Measurements from ENCODE around the gene RIN3.

- no peak for TF ChIP-seq EZH2 (IDR thresholded peaks at IDR 0.05; ENCODE audit: insufficient read depth, poor library complexity, severe bottlenecking)
- TF ChIP-seq EZH2phosphoT487 (IDR thresholded peaks at IDR 0.05; ENCODE audit: insufficient read depth, low read depth) = no peak
Measured at GRCh38 chr14:92532490-92533163, 19.0 kb downstream of the RIN3 start.
